Measurements from ENCODE around the gene LIN37.
"Not testable (repeated sequence)": the region's sequence is repeated elsewhere in the genome, so short reads cannot be mapped to it uniquely, and the experiment has no call there.

Gene LIN37

GRCh38 chr19:35721374-35721773 lies 27.0 kb upstream of the LIN37 start:
- Histone ChIP-seq H3K27ac (ENCODE audit: low read length) (no peak overlapping the region), H3K4me1 (ENCODE audit: control insufficient read depth in 1 of 2, insufficient read depth in 2 of 2, low read length in 2 of 2) (peaks cover 7 to 18% of the 10 kb centered on the region in 2 donors), H3K9me3 (ENCODE audit: control insufficient read depth in 1 of 2, low read length in 2 of 2) (no peaks in the 10 kb centered on the region), H3K4me3 (ENCODE audit: low read depth in 1 of 2, low read length in 2 of 2) (no peak overlapping the region), H3K36me3 (ENCODE audit: control insufficient read depth in 1 of 2, insufficient read depth in 2 of 2, low read length in 2 of 2) (peaks cover 43 to 58% of the 10 kb centered on the region in 2 donors), H3K27me3 (ENCODE audit: low read depth, low read length) (no peaks in the 10 kb centered on the region)

- Histone ChIP-seq H3K4me1 (ENCODE audit: control insufficient read depth in 1 of 2, insufficient read depth in 2 of 2, low read length in 2 of 2) (peaks cover 7 to 18% of the 10 kb centered on the region in 2 donors), H3K27me3 (ENCODE audit: low read depth, low read length) (no peaks in the 10 kb centered on the region), H3K36me3 (ENCODE audit: control insufficient read depth in 1 of 2, insufficient read depth in 2 of 2, low read length in 2 of 2) (peaks cover 52 to 68% of the 10 kb centered on the region in 2 donors), H3K4me3 (ENCODE audit: low read depth in 1 of 2, low read length in 2 of 2) (no peak overlapping the region), H3K27ac (ENCODE audit: low read length) (no peak overlapping the region), H3K9me3 (ENCODE audit: control insufficient read depth in 1 of 2, low read length in 2 of 2) (no peaks in the 10 kb centered on the region)
These were observed 25.9 kb upstream of the LIN37 start for GRCh38 chr19:35722461-35722860.

DNA sequence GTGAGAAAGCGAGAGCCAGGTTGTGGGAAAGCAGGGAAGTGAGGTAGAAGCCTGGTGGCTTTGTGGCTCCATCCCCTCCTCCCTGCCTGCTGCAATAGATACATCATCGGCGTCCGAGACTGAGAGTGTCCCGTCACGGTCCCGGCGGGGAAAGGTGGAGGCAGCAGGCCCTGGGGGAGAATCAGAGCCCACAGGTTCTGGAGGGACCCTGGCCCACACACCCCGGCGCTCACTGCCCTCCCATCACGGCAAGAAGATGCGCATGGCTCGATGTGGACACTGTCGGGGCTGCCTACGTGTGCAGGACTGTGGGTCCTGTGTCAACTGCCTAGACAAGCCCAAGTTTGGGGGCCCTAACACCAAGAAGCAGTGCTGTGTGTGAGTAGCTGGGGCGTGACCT lies 25.5 kb upstream of the LIN37 start:
- no peaks in the 10 kb centered on the region for H3K9me3 ChIP-seq (ENCODE audit: control insufficient read depth in 1 of 2, low read length in 2 of 2)
- no peaks in the 10 kb centered on the region for H3K27me3 ChIP-seq (ENCODE audit: low read depth, low read length)
- peaks cover 57 to 73% of the 10 kb centered on the region in 2 donors for H3K36me3 ChIP-seq (ENCODE audit: control insufficient read depth in 1 of 2, insufficient read depth in 2 of 2, low read length in 2 of 2)
- H3K4me3 ChIP-seq (ENCODE audit: low read depth in 1 of 2, low read length in 2 of 2), result no peak overlapping the region
- H3K4me1 ChIP-seq (ENCODE audit: control insufficient read depth in 1 of 2, insufficient read depth in 2 of 2, low read length in 2 of 2), result peaks cover 7 to 18% of the 10 kb centered on the region in 2 donors
- no peak overlapping the region for H3K27ac ChIP-seq (ENCODE audit: low read length)

- H3K36me3 ChIP-seq (ENCODE audit: control insufficient read depth in 1 of 2, insufficient read depth in 2 of 2, low read length in 2 of 2), result peaks cover 62 to 81% of the 10 kb centered on the region in 2 donors
- H3K27ac ChIP-seq (ENCODE audit: low read length), result no peak overlapping the region
- H3K27me3 ChIP-seq (ENCODE audit: low read depth, low read length), result no peaks in the 10 kb centered on the region
- peaks cover 7 to 15% of the 10 kb centered on the region in 2 donors for H3K4me1 ChIP-seq (ENCODE audit: control insufficient read depth in 1 of 2, insufficient read depth in 2 of 2, low read length in 2 of 2)
- no peak overlapping the region for H3K4me3 ChIP-seq (ENCODE audit: low read depth in 1 of 2, low read length in 2 of 2)
- no peaks in the 10 kb centered on the region for H3K9me3 ChIP-seq (ENCODE audit: control insufficient read depth in 1 of 2, low read length in 2 of 2)
These were observed 24.7 kb upstream of the LIN37 start for GRCh38 chr19:35723671-35724070.

DNA sequence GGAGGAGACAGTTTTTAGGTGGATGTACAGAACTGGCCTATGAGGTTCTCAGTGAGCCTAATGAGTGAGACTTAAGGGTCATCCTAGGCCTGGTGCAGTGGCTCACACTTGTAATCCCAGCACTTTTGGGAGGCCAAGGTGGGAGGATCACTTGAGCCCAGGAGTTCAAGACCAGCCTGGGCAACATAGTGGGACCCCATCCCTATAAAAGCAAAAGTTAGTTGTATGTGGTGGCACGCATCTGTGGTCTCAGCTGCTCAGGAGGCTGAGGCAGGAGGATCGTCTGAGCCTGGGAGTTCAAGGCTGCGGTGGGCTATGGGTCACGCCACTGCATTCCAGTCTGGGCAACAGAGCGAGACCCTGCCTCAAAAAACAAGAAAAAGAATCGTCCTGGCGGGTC lies 24.2 kb upstream of the LIN37 start:
- H3K9me3 ChIP-seq (ENCODE audit: control insufficient read depth in 1 of 2, low read length in 2 of 2); H3K4me3 ChIP-seq (ENCODE audit: low read depth in 1 of 2, low read length in 2 of 2); H3K27ac ChIP-seq (ENCODE audit: low read length); H3K27me3 ChIP-seq (ENCODE audit: low read depth, low read length): not testable (repeated sequence)
- Histone ChIP-seq H3K36me3 (ENCODE audit: control insufficient read depth in 1 of 2, insufficient read depth in 2 of 2, low read length in 2 of 2) (peaks cover 66 to 85% of the 10 kb centered on the region in 2 donors), H3K4me1 (ENCODE audit: control insufficient read depth in 1 of 2, insufficient read depth in 2 of 2, low read length in 2 of 2) (peaks cover 4 to 10% of the 10 kb centered on the region in 2 donors)

DNA sequence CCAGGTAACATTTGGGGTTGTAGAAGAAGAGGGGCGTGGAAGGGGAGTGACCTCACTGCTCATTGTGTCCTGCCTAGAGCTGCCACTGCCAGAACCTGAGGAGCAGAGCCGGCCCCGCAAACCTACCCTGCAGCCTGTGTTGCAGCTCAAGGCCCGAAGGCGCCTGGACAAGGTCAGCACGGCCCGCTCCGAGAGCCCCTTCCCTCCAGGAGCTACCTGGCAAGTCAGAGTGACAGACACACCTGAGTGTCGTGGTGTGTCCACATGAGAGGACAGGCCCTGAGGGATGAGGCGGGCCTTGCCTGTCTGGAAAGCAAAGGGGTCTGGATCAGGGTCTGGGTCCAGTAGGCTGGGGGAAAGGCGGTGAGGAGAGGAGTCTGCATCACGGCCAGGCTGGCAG lies 23.8 kb upstream of the LIN37 start:
- Histone ChIP-seq H3K4me1 (ENCODE audit: control insufficient read depth in 1 of 2, insufficient read depth in 2 of 2, low read length in 2 of 2) (peaks cover 0 to 6% of the 10 kb centered on the region in 2 donors), H3K4me3 (ENCODE audit: low read depth in 1 of 2, low read length in 2 of 2) (no peak overlapping the region), H3K27ac (ENCODE audit: low read length) (no peak overlapping the region), H3K9me3 (ENCODE audit: control insufficient read depth in 1 of 2, low read length in 2 of 2) (no peaks in the 10 kb centered on the region), H3K27me3 (ENCODE audit: low read depth, low read length) (no peaks in the 10 kb centered on the region), H3K36me3 (ENCODE audit: control insufficient read depth in 1 of 2, insufficient read depth in 2 of 2, low read length in 2 of 2) (peaks cover 70 to 89% of the 10 kb centered on the region in 2 donors)

DNA sequence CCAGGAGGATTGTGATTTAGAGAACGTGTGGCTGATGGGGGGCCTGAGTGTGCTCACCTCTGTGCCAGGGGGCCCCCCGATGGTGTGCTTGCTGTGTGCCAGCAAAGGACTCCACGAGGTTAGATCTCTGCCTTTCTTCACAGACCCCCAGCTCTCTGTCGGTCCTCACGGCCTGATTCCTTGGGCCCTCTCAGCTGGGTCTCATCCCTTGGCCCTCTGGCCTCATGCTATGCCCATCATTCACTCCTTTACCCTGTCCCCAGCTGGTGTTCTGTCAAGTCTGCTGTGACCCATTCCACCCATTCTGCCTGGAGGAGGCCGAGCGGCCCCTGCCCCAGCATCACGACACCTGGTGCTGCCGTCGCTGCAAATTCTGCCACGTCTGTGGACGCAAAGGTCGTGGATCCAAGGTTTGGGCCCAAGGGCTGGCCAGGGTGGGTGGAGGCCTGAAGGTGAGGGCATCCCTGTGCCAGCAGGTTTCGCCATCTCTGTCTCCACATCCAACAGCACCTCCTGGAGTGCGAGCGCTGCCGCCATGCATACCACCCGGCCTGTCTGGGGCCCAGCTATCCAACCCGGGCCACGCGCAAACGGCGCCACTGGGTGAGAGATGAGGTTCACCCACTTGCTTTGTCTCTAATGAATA lies 23.0 kb upstream of the LIN37 start:
- Histone ChIP-seq H3K27me3 (ENCODE audit: low read depth, low read length) (no peaks in the 10 kb centered on the region), H3K27ac (ENCODE audit: low read length) (no peak overlapping the region), H3K36me3 (ENCODE audit: control insufficient read depth in 1 of 2, insufficient read depth in 2 of 2, low read length in 2 of 2) (peaks cover 69 to 90% of the 10 kb centered on the region in 2 donors), H3K9me3 (ENCODE audit: control insufficient read depth in 1 of 2, low read length in 2 of 2) (no peaks in the 10 kb centered on the region), H3K4me1 (ENCODE audit: control insufficient read depth in 1 of 2, insufficient read depth in 2 of 2, low read length in 2 of 2) (no peaks in the 10 kb centered on the region), H3K4me3 (ENCODE audit: low read depth in 1 of 2, low read length in 2 of 2) (no peak overlapping the region)

GRCh38 chr19:35727053-35727955 lies 21.1 kb upstream of the LIN37 start:
- Histone ChIP-seq H3K4me1 (ENCODE audit: control insufficient read depth in 1 of 2, insufficient read depth in 2 of 2, low read length in 2 of 2) (no peaks in the 10 kb centered on the region), H3K36me3 (ENCODE audit: control insufficient read depth in 1 of 2, insufficient read depth in 2 of 2, low read length in 2 of 2) (peaks cover 78 to 100% of the 10 kb centered on the region in 2 donors), H3K27ac (ENCODE audit: low read length) (no peak overlapping the region)

GRCh38 chr19:35727956-35728706 lies 20.2 kb upstream of the LIN37 start:
- no peak overlapping the region for H3K4me3 ChIP-seq (ENCODE audit: low read depth in 1 of 2, low read length in 2 of 2)
- no peak overlapping the region for H3K27ac ChIP-seq (ENCODE audit: low read length)
- no peaks in the 10 kb centered on the region for H3K27me3 ChIP-seq (ENCODE audit: low read depth, low read length)
- no peaks in the 10 kb centered on the region for H3K4me1 ChIP-seq (ENCODE audit: control insufficient read depth in 1 of 2, insufficient read depth in 2 of 2, low read length in 2 of 2)
- peaks cover 71 to 99% of the 10 kb centered on the region in 2 donors for H3K36me3 ChIP-seq (ENCODE audit: control insufficient read depth in 1 of 2, insufficient read depth in 2 of 2, low read length in 2 of 2)
- no peaks in the 10 kb centered on the region for H3K9me3 ChIP-seq (ENCODE audit: control insufficient read depth in 1 of 2, low read length in 2 of 2)

More at GRCh38 chr19:35727053-35727955, 21.1 kb upstream of the LIN37 start:
- Histone ChIP-seq H3K27me3 (ENCODE audit: low read depth, low read length) (no peaks in the 10 kb centered on the region), H3K4me3 (ENCODE audit: low read depth in 1 of 2, low read length in 2 of 2) (no peak overlapping the region), H3K9me3 (ENCODE audit: control insufficient read depth in 1 of 2, low read length in 2 of 2) (no peaks in the 10 kb centered on the region)

DNA sequence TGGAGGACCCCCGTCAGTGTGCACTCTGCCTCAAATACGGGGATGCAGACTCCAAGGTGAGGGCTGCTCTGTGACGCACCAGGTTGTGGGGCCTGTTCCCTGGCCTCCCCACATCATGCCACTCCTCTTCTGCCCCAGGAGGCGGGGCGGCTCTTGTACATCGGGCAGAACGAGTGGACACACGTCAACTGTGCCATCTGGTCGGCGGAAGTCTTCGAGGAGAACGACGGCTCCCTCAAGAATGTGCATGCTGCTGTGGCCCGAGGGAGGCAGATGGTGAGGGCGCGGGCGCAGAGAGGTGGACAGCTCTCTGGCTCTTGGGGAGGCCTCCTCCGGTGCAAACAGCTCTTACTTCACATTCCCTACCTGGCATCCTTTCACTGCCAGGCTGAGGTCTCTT lies 19.4 kb upstream of the LIN37 start:
- H3K36me3 ChIP-seq (ENCODE audit: control insufficient read depth in 1 of 2, insufficient read depth in 2 of 2, low read length in 2 of 2), result peaks cover 66 to 98% of the 10 kb centered on the region in 2 donors
- H3K27me3 ChIP-seq (ENCODE audit: low read depth, low read length), result no peaks in the 10 kb centered on the region
- H3K27ac ChIP-seq (ENCODE audit: low read length), result no peak overlapping the region

DNA sequence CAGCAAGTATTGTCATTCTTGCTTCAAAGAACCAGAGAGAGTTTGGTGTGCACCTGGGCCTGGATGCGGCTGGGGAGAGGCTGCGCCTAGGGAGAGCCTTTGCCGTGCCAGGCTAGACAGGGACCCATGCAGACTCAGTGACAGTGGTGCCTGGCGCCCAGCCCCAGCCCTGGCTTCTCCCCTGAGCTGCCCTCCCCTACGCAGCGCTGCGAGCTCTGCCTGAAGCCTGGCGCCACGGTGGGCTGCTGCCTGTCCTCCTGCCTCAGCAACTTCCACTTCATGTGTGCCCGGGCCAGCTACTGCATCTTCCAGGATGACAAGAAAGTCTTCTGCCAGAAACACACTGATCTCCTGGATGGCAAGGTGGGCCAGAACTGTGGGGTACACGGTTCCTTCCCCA lies 18.6 kb upstream of the LIN37 start:
- peaks cover 66 to 96% of the 10 kb centered on the region in 2 donors for H3K36me3 ChIP-seq (ENCODE audit: control insufficient read depth in 1 of 2, insufficient read depth in 2 of 2, low read length in 2 of 2)
- no peak overlapping the region for H3K27ac ChIP-seq (ENCODE audit: low read length)
- H3K9me3 ChIP-seq (ENCODE audit: control insufficient read depth in 1 of 2, low read length in 2 of 2), result no peaks in the 10 kb centered on the region

More for the DNA sequence above, 19.4 kb upstream of the LIN37 start:
- H3K9me3 ChIP-seq (ENCODE audit: control insufficient read depth in 1 of 2, low read length in 2 of 2), result no peaks in the 10 kb centered on the region
- H3K4me1 ChIP-seq (ENCODE audit: control insufficient read depth in 1 of 2, insufficient read depth in 2 of 2, low read length in 2 of 2), result no peaks in the 10 kb centered on the region
- H3K4me3 ChIP-seq (ENCODE audit: low read depth in 1 of 2, low read length in 2 of 2), result no peak overlapping the region

More for the DNA sequence above, 18.6 kb upstream of the LIN37 start:
- H3K4me1 ChIP-seq (ENCODE audit: control insufficient read depth in 1 of 2, insufficient read depth in 2 of 2, low read length in 2 of 2), result no peaks in the 10 kb centered on the region
- no peak overlapping the region for H3K4me3 ChIP-seq (ENCODE audit: low read depth in 1 of 2, low read length in 2 of 2)
- H3K27me3 ChIP-seq (ENCODE audit: low read depth, low read length), result no peaks in the 10 kb centered on the region

Data from muscle layer of duodenum (tissue), 2 donors.